ENCODE data around the gene RAB11FIP4. TPM values are rescaled to one million over a fixed set of nuclear protein-coding genes. Genes with fewer than 3 reads are reported as not detected.

The RAB11FIP4 gene
- total and polyA plus RNA-seq, 2 of the 8 experiments (the other 6 are each of a cell fraction or from before 2014, with no cell fraction given), result 21.7 to 53.2 TPM

DNA sequence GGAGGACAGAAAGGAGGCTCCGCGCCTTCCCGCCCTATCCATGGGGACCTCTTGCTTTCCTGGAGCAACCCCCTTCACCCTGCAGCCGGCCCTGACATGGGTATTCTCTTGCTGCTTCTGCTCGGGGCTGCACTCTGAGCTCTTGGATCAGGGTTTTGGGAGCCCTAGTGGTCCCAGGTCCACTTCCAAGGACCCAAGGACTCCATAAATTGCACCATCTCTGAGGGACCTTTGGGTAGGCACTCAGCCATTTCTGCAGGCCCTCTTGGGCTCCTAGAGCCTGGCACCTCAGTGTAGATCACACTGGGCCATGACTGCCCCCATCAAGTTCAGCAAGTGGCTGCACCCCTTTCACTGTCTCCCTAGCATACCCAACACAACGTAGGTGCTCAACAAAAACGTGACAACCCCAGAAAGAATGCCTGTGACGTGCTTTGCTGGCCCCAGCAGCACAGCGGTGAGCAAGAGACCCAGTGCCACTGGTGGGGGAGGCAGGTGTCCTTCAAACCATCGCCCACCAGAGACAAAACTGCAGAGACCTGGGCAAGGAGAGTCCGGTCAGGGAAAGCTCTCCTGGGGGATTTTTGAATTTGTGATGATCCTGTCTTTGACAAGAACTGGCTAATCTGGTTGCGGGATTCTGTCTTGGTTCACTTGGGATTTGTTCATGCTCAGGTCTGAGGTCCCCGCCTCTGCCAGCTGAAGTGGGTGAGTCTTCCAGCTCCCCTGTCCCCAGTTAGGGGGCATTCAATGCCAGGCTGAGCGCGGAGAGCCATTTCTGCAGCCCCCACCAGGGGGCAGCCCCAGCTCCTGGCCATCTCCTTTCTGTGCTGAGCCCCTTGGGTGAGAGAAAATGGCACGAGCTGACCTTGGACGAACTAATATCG, 2.5 kb upstream of the RAB11FIP4 start:
- peaks cover 7% of the 10 kb centered on the region; the same call in 1 of the 2 replicates for H3K23me2 ChIP-seq (ENCODE audit: low read depth, low read length)
- H3K14ac ChIP-seq (ENCODE audit: insufficient read length), result no peak overlapping the region
- peak overlapping the region; percentile 9; the same call in 1 of the 2 replicates for H2BK20ac ChIP-seq (ENCODE audit: low read length)
- no peaks in the 10 kb centered on the region; the same call in 1 of the 2 replicates for H3K79me1 ChIP-seq (ENCODE audit: low read depth, low read length)
- no peak overlapping the region for H3K9ac ChIP-seq (replicated peaks in 1 of 4; ENCODE audit: extremely low read depth in 1 of 4, low read depth in 3 of 4, low read length in 3 of 4)
- H3K27ac ChIP-seq (ENCODE audit: low read depth, low read length), result no peak overlapping the region
- peak overlapping the region in 1 of 2 experiments; percentile 58; a peak in 2 of 4 replicates for H3K4me2 ChIP-seq (ENCODE audit: insufficient read depth in 1 of 2, low read depth in 2 of 2, low read length in 2 of 2)
- no peak for FAIRE-seq
- H4K20me1 ChIP-seq (replicated peaks in 1 of 2; ENCODE audit: control insufficient read depth in 1 of 2, insufficient read depth in 2 of 2, low read length in 2 of 2), result peaks cover 2 to 5% of the 10 kb centered on the region in 2 experiments
- no peak overlapping the region for H2AK5ac ChIP-seq (ENCODE audit: low read depth, low read length)
- TF ChIP-seq, protein P1, sequence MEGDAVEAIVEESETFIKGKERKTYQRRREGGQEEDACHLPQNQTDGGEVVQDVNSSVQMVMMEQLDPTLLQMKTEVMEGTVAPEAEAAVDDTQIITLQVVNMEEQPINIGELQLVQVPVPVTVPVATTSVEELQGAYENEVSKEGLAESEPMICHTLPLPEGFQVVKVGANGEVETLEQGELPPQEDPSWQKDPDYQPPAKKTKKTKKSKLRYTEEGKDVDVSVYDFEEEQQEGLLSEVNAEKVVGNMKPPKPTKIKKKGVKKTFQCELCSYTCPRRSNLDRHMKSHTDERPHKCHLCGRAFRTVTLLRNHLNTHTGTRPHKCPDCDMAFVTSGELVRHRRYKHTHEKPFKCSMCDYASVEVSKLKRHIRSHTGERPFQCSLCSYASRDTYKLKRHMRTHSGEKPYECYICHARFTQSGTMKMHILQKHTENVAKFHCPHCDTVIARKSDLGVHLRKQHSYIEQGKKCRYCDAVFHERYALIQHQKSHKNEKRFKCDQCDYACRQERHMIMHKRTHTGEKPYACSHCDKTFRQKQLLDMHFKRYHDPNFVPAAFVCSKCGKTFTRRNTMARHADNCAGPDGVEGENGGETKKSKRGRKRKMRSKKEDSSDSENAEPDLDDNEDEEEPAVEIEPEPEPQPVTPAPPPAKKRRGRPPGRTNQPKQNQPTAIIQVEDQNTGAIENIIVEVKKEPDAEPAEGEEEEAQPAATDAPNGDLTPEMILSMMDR (IDR thresholded peaks at IDR 0.05; ENCODE audit: control extremely low read depth in 1 of 3, insufficient read depth in 1 of 3, low read depth in 1 of 3, low read length in 3 of 3), result peak; percentile 78 to 89 (median 85)
- TF ChIP-seq RAD21 (IDR thresholded peaks at IDR 0.05 in 1 of 2, conservative IDR thresholded peaks at IDR 0.05 in 1 of 2; ENCODE audit: low read depth in 2 of 2, low read length in 2 of 2) (peak; percentile 67 to 79), CHD2 (IDR thresholded peaks at IDR 0.05; ENCODE audit: low read length) (no peak), YY1 (IDR thresholded peaks at IDR 0.05; ENCODE audit: low read depth, low read length) (0 out of 2 replicates have a peak, but pooled peaks have one; percentile 68)
- H2AFZ ChIP-seq (ENCODE audit: low read length), result 0 out of 2 replicates have a peak overlapping the region, but pooled peaks have one; percentile 78
- CTCF ChIA-PET (ENCODE audit: partially characterized antibody), result interaction anchor here (0.6 to 3.1 kb wide), 42 partner anchors 8 to 453 kb away, joined by 3 to 35 read pairs (median 4); no protein-coding TSS in a partner anchor
- no peak overlapping the region for H2BK12ac ChIP-seq (ENCODE audit: low read depth, low read length)
- peak overlapping the region in 1 of 4 experiments; percentile 30; a peak in 1 of 8 replicates for H3K4me3 ChIP-seq (ENCODE audit: extremely low read depth in 1 of 4, insufficient read depth in 2 of 4, low read depth in 3 of 4, low read length in 4 of 4)
- POLR2A ChIA-PET (ENCODE audit: partially characterized antibody), result interaction anchor here (0.6 to 1.0 kb wide), 2 partner anchors 100 to 318 kb away, joined by 3 to 4 read pairs; no protein-coding TSS in a partner anchor
- H3K4me1 ChIP-seq (replicated peaks in 1 of 4; ENCODE audit: control insufficient read depth in 3 of 4, insufficient read depth in 4 of 4, low read length in 3 of 4), result peaks cover 0 to 14% (median 9%) of the 10 kb centered on the region in 4 experiments; a peak in 6 of 7 replicates
- no peaks in the 10 kb centered on the region for H3K79me2 ChIP-seq (ENCODE audit: control insufficient read depth in 1 of 2, insufficient read depth in 2 of 2, low read length in 2 of 2)
- 68% methylated on average over 18 of the region's 18 CpGs; no CpG with 5 or more reads in 1 of the 2 experiments for WGBS, 2 experiments (ENCODE audit: extremely low coverage in 1 of 2, insufficient coverage in 1 of 2, insufficient read length in 1 of 2, insufficient replicate concordance in 2 of 2, low coverage in 1 of 2, low lambda C conversion rate in 2 of 2, missing lambda C conversion rate in 1 of 2)
- H3K36me3 ChIP-seq (ENCODE audit: control insufficient read depth in 2 of 4, insufficient read depth in 4 of 4, low read length in 3 of 4), result no peaks in the 10 kb centered on the region
- no peak overlapping the region for H2BK120ac ChIP-seq (replicated peaks; ENCODE audit: low read depth, low read length)
- H3K9me3 ChIP-seq (ENCODE audit: insufficient read depth in 2 of 2, low read depth in 1 of 2, low read length in 1 of 2), result no peaks in the 10 kb centered on the region
- H4K5ac ChIP-seq (ENCODE audit: insufficient read length, low read depth, low read length), result no peak overlapping the region
- peak in 1 of 2 experiments; percentile 87 for DNase-seq (ENCODE audit: low read depth in 1 of 2, low spot score in 2 of 2)
- no peak overlapping the region for H2BK15ac ChIP-seq (ENCODE audit: low read length)
- no peak overlapping the region for H3K56ac ChIP-seq (replicated peaks; ENCODE audit: insufficient read length, low read depth, low read length)
- no peak overlapping the region for H3K4ac ChIP-seq (replicated peaks; ENCODE audit: insufficient read length, low read depth, low read length)
- no peak overlapping the region for H4K91ac ChIP-seq (replicated peaks; ENCODE audit: insufficient read length, low read length)
- no peak overlapping the region for H3K23ac ChIP-seq (ENCODE audit: insufficient read length)
- H3K18ac ChIP-seq (ENCODE audit: extremely low read depth, low read length), result no peak overlapping the region
- peaks cover 1 to 29% (median 22%) of the 10 kb centered on the region in 4 experiments for H3K27me3 ChIP-seq (replicated peaks in 1 of 4; ENCODE audit: control insufficient read depth in 3 of 4, extremely low read depth in 1 of 4, insufficient read depth in 3 of 4, low read length in 3 of 4)
- H2BK5ac ChIP-seq (ENCODE audit: low read depth, low read length), result peak overlapping the region; percentile 22; the same call in 1 of the 2 replicates
- no peak overlapping the region for H4K8ac ChIP-seq (ENCODE audit: extremely low read depth, insufficient read depth, low read length)
